C4-2B (cell line): ENCODE measurements around the gene FAM117A.

Experiments used
- CTCF ChIP-seq: fragments of 450-650 bp; conservative IDR thresholded peaks from 2 replicates; pipeline ENCODE4 v1.5.1; 2017; ENCODE audit warnings: mild to moderate bottlenecking
- ZFX ChIP-seq: fragments of 450-650 bp; IDR thresholded peaks from 2 replicates; pipeline ENCODE4 v1.6.1; 2017

DNA sequence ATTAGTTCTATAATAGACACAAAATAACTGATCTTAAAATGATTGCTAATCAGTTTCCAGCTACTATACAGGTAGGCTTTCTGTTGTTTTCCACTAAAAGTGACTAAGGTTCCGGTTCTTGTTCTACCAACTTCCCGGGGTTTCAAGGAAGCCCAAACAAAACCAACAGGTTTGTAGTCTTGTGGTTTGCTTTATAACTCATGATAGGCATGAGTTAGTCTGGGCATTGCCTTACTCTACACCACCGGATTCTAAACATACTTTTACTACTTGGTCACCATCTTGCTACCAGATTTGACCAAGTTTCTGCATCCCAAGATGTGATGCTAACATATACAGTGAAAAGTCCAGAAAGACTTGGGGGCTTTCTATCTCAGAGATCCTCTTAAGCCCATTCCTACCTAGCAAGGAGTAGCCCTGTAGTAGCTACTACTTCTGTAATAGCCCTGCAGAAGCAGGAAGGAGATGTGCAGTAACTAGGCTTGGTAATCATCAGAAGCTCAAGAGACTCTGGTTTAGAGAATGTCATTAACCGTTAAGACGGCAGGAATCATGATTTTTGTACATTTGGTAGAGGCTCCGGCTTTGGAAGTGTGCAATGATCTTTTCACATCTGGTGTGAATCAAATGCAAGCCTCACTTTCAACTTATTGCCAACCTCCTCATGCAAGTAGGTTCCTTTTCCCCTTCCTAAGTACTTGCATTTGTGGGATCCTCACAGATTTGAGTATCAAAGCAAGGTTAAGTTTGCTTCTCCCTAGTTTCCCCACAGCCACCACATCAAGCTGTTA is 1.6 kb downstream of the FAM117A start:
- no peak for TF ChIP-seq CTCF
- no peak for TF ChIP-seq ZFX
